HCT116 (cell line): Measurements from ENCODE around the gene FMN2. TPM values are rescaled to one million over a fixed set of nuclear protein-coding genes. Genes with fewer than 3 reads are reported as not detected.

Source experiments
- ATAC-seq: fragments of 200-7000 bp; cut with Tn5 transposase; 2 replicates; pipeline ENCODE4 v1.9.1; 2020; ENCODE audit warnings: mild to moderate bottlenecking, moderate library complexity
- BruUV-seq: library from RNA; stranded (reverse); fragments of 400-500 nt; replicated peaks from 2 replicates; lab custom pipeline; 2021; lab: Mats Ljungman, UMichigan
- CTCF ChIA-PET: fragments of 300-600 bp; sonication (Branson Sonifier 250); formaldehyde crosslinking; loops from one replicate; lab custom pipeline; 2021; ENCODE audit warnings: antibody characterized with exemption; lab: Charles Lee
- POLR2A ChIA-PET: fragments of 300-600, 350-600 bp; sonication (Branson Sonifier 250); formaldehyde crosslinking; loops from one replicate; lab custom pipeline; 2021; ENCODE audit warnings: antibody characterized with exemption; lab: Charles Lee
- RAD21 ChIA-PET, 2 experiments: fragments of 300-600 bp; sonication (Branson Sonifier 250); formaldehyde crosslinking; loops; one replicate each; lab custom pipeline; 2023; ENCODE audit warnings: low total read pairs in 2 of 2; ENCODE audit not compliant: uncharacterized antibody in 2 of 2, unreplicated experiment in 2 of 2, low non-redundant PET in 1 of 2; lab: Charles Lee
- DNase-seq: peaks from one replicate; pipeline ENCODE4 v3.0.0-alpha.2; 2010; ENCODE audit warnings: low read depth, low spot score
- H2AFZ ChIP-seq: fragments of 200-600 bp; shearing (Covaris generic), sonication (generic); 2 replicates; pipeline ENCODE4 v1.6.1; 2017; ENCODE audit warnings: low read depth, mixed run types, mixed read lengths, antibody characterized with exemption, low read length; ENCODE audit not compliant: poor library complexity, severe bottlenecking
- H3K27ac ChIP-seq: 2 replicates; pipeline ENCODE4 v1.5.1; 2012; ENCODE audit warnings: low read depth, low read length
- H3K27me3 ChIP-seq: fragments of 200-600 bp; sonication (generic); 2 replicates; pipeline ENCODE4 v1.6.1; 2016; ENCODE audit warnings: mixed run types, low read length, mixed read lengths; ENCODE audit not compliant: insufficient read depth
- H3K36me3 ChIP-seq, 2 experiments: fragments of 200-500 bp in 1 of 2; fragments of 200-600 bp in 1 of 2; sonication (Bioruptor generic) in 1 of 2; sonication (generic) in 1 of 2; 2 replicates each; pipeline versions ENCODE4 v1.5.1 to v1.6.1; 2014 to 2016; ENCODE audit warnings: low read length in 2 of 2, inconsistent platforms in 1 of 2, mixed read lengths in 1 of 2, mixed run types in 1 of 2; ENCODE audit not compliant: insufficient read depth in 2 of 2, control insufficient read depth in 1 of 2
- H3K4me1 ChIP-seq, 2 experiments: fragments of 200-600 bp in 1 of 2; sonication (generic) in 1 of 2; 2 replicates each; pipeline versions ENCODE4 v1.5.1 to v1.6.1; 2012 to 2017; ENCODE audit warnings: low read length in 2 of 2, inconsistent platforms in 1 of 2, mild to moderate bottlenecking in 1 of 2, mixed read lengths in 1 of 2, mixed run types in 1 of 2, moderate library complexity in 1 of 2; ENCODE audit not compliant: insufficient read depth in 2 of 2, control insufficient read depth in 1 of 2
- H3K4me2 ChIP-seq: fragments of 200-600 bp; sonication (generic); 2 replicates; pipeline ENCODE4 v1.6.1; 2017; ENCODE audit warnings: mixed run types, low read length, mixed read lengths
- H3K4me3 ChIP-seq, 2 experiments: fragments of 200-600 bp in 1 of 2; sonication (generic) in 1 of 2; replicated peaks in 1 of 2; 2 replicates each; pipeline ENCODE4 v1.5.1; 2011 to 2016; ENCODE audit warnings: low read length in 2 of 2, control low read depth in 1 of 2, low read depth in 1 of 2, mild to moderate bottlenecking in 1 of 2, mixed read lengths in 1 of 2, mixed run types in 1 of 2
- H3K79me2 ChIP-seq: fragments of 200-600 bp; sonication (generic); 2 replicates; pipeline ENCODE4 v1.6.1; 2017; ENCODE audit warnings: mild to moderate bottlenecking, mixed run types, low read length, moderate library complexity, mixed read lengths; ENCODE audit not compliant: insufficient read depth
- H3K9ac ChIP-seq: fragments of 200-600 bp; sonication (generic); 2 replicates; pipeline ENCODE4 v1.6.1; 2016; ENCODE audit warnings: low read length, mixed read lengths
- H3K9me2 ChIP-seq: fragments of 200-600 bp; sonication (generic), shearing (Covaris generic); 2 replicates; pipeline ENCODE4 v1.6.1; 2017; ENCODE audit warnings: mixed run types, mild to moderate bottlenecking, moderate library complexity; ENCODE audit not compliant: insufficient read depth
- H3K9me3 ChIP-seq, 2 experiments: fragments of 200-500 bp in 1 of 2; fragments of 200-600 bp in 1 of 2; sonication (Bioruptor generic) in 1 of 2; sonication (generic) in 1 of 2; 2 replicates each; pipeline ENCODE4 v1.6.1; 2014 to 2017; ENCODE audit warnings: low read length in 2 of 2, mixed read lengths in 2 of 2, inconsistent platforms in 1 of 2, low read depth in 1 of 2, mild to moderate bottlenecking in 1 of 2, mixed run types in 1 of 2, moderate library complexity in 1 of 2; ENCODE audit not compliant: control insufficient read depth in 1 of 2, insufficient read depth in 1 of 2
- H4K20me1 ChIP-seq: fragments of 200-600 bp; sonication (generic), shearing (Covaris generic); 2 replicates; pipeline ENCODE4 v1.6.1; 2017; ENCODE audit warnings: mixed run types, mild to moderate bottlenecking, moderate library complexity; ENCODE audit not compliant: insufficient read depth
- CBX3 ChIP-seq: IDR thresholded peaks from 2 replicates; pipeline ENCODE4 v1.6.1; 2012; ENCODE audit warnings: low read depth
- EGR1 ChIP-seq: IDR thresholded peaks from 2 replicates; pipeline ENCODE4 v1.6.1; 2012; ENCODE audit warnings: low read depth
- ELF1 ChIP-seq: IDR thresholded peaks from 2 replicates; pipeline ENCODE4 v1.6.1; 2012; ENCODE audit warnings: low read depth, borderline replicate concordance
- EZH2 ChIP-seq: fragments of 200-600 bp; sonication (generic); IDR thresholded peaks from 2 replicates; pipeline ENCODE4 v1.6.1; 2017; ENCODE audit warnings: antibody characterized with exemption, mixed run types
- EZH2phosphoT487 ChIP-seq: fragments of 200-600 bp; IDR thresholded peaks from 2 replicates; pipeline ENCODE4 v1.6.1; 2018; ENCODE audit warnings: antibody characterized with exemption, borderline replicate concordance
- FOSL1 ChIP-seq: IDR thresholded peaks from 2 replicates; pipeline ENCODE4 v1.6.1; 2012; ENCODE audit warnings: low read depth
- JUND ChIP-seq: IDR thresholded peaks from 2 replicates; pipeline ENCODE4 v1.6.1; 2012
- POLR2A ChIP-seq: IDR thresholded peaks from 2 replicates; pipeline ENCODE4 v1.7.0; 2011; ENCODE audit warnings: borderline replicate concordance; ENCODE audit not compliant: insufficient read depth, insufficient read length; ENCODE audit errors: extremely low read depth
- POLR2AphosphoS5 ChIP-seq: IDR thresholded peaks from 2 replicates; pipeline ENCODE4 v1.6.1; 2011; ENCODE audit warnings: mild to moderate bottlenecking, low read depth, low read length, moderate library complexity
- RAD21 ChIP-seq: IDR thresholded peaks from 2 replicates; pipeline ENCODE4 v1.6.1; 2012; ENCODE audit warnings: low read depth, mild to moderate bottlenecking
- SIN3A ChIP-seq: IDR thresholded peaks from 2 replicates; pipeline ENCODE4 v1.6.1; 2012; ENCODE audit warnings: low read depth
- SRF ChIP-seq: IDR thresholded peaks from 2 replicates; pipeline ENCODE4 v1.6.1; 2012; ENCODE audit warnings: low read depth
- TCF7L2 ChIP-seq: IDR thresholded peaks from 2 replicates; pipeline ENCODE4 v1.7.0; 2011; ENCODE audit warnings: borderline replicate concordance, inconsistent platforms; ENCODE audit not compliant: insufficient read depth, insufficient read length; ENCODE audit errors: extremely low read depth
- YY1 ChIP-seq: IDR thresholded peaks from 2 replicates; pipeline ENCODE4 v1.6.1; 2011; ENCODE audit warnings: low read length, low read depth, moderate library complexity, mild to moderate bottlenecking; ENCODE audit not compliant: insufficient replicate concordance; ENCODE audit errors: extremely low read depth
- ZFX ChIP-seq: fragments of 450-650 bp; IDR thresholded peaks from 2 replicates; pipeline ENCODE4 v1.6.1; 2017
- ZNF274 ChIP-seq: fragments of 200-500 bp; sonication (Bioruptor generic); IDR thresholded peaks from 2 replicates; pipeline ENCODE4 v1.6.1; 2014; ENCODE audit warnings: mild to moderate bottlenecking, low read depth, low read length, inconsistent platforms
- intact Hi-C: fragments of 100-400 bp; cut with micrococcal nuclease; formaldehyde crosslinking; loops from 2 replicates; pipeline ENCODE4 v1.10.0; 2022
- total RNA-seq: library from RNA; stranded (reverse); gene quantifications from one replicate; pipeline ENCODE4 v1.2.1, GENCODE V29; 2021; ENCODE audit not compliant: unreplicated experiment
- TF ChIP-seq, protein P1 (sequence below): IDR thresholded peaks from 2 replicates; pipeline ENCODE4 v1.6.1; 2012
- TF ChIP-seq, protein P2 (sequence below), 3 experiments: fragments of 200-600 bp in 1 of 3; sonication (generic) in 1 of 3; IDR thresholded peaks in 2 of 3; conservative IDR thresholded peaks in 1 of 3; 2 replicates each; pipeline ENCODE4 v1.5.1; 2012 to 2017; ENCODE audit warnings: low read depth in 2 of 3, low read length in 2 of 3, antibody characterized with exemption in 1 of 3, borderline replicate concordance in 1 of 3, control low read depth in 1 of 3, mild to moderate bottlenecking in 1 of 3, mixed read lengths in 1 of 3, mixed run types in 1 of 3, moderate library complexity in 1 of 3; ENCODE audit not compliant: insufficient read depth in 1 of 3
- TF ChIP-seq, protein P3 (sequence below): IDR thresholded peaks from 2 replicates; pipeline ENCODE4 v1.6.1; 2011; ENCODE audit warnings: mild to moderate bottlenecking, low read length, moderate library complexity; ENCODE audit not compliant: insufficient replicate concordance; ENCODE audit errors: extremely low read depth
- TF ChIP-seq, protein P4 (sequence below): IDR thresholded peaks from 2 replicates; pipeline ENCODE4 v1.6.1; 2012

Gene FMN2
- total RNA-seq, 1 experiment from 2014 or later = not detected

DNA sequence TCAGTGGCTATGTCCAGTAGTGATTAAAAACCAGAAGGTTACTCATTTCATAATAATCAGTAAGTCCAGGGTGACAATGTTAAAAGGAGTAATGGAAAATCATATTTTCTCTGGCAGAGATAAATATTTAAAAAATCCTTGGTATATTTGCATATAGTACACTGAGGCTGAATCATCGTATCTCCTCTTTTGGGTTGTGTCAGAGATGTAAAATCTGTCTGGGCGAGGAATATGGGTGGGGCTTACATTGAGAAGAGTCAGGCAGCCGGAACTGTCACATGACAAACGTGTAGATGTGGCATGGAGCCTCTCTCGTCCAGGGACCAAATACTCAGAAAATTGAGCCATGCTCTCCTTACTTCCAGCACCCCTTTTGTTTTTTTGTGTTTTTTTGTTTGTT lies 120.9 kb downstream of the FMN2 start:
- no peak for ATAC-seq
- DNase-seq = no peak
- Histone ChIP-seq H3K4me1 (no peaks in the 10 kb centered on the region), H3K27ac (no peak overlapping the region), H3K9me3 (peaks cover 0 to 3% of the 10 kb centered on the region in 2 experiments; a peak in 2 of 4 replicates), H3K79me2 (no peaks in the 10 kb centered on the region), H3K4me3 (no peak overlapping the region), H4K20me1 (no peaks in the 10 kb centered on the region), H3K9me2 (no peaks in the 10 kb centered on the region), H2AFZ (no peak overlapping the region), H3K9ac (no peak overlapping the region), H3K27me3 (no peaks in the 10 kb centered on the region), H3K4me2 (no peak overlapping the region), H3K36me3 (no peaks in the 10 kb centered on the region)
- no TSS peak for BruUV-seq
- ChIA-PET CTCF (no interaction called here), RAD21 (no interaction called here), POLR2A (no interaction called here)
- intact Hi-C loops = no loop called here
- TF ChIP-seq, protein P1, sequence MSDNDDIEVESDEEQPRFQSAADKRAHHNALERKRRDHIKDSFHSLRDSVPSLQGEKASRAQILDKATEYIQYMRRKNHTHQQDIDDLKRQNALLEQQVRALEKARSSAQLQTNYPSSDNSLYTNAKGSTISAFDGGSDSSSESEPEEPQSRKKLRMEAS = no peak
- TF ChIP-seq EZH2 (no peak), EGR1 (no peak), SIN3A (no peak), POLR2AphosphoS5 (no peak), ZNF274 (no peak), EZH2phosphoT487 (no peak), CBX3 (no peak), FOSL1 (no peak), ZFX (no peak), TCF7L2 (no peak), JUND (no peak), SRF (no peak), RAD21 (no peak), ELF1 (no peak), POLR2A (no peak), YY1 (no peak)
- TF ChIP-seq, protein P2, sequence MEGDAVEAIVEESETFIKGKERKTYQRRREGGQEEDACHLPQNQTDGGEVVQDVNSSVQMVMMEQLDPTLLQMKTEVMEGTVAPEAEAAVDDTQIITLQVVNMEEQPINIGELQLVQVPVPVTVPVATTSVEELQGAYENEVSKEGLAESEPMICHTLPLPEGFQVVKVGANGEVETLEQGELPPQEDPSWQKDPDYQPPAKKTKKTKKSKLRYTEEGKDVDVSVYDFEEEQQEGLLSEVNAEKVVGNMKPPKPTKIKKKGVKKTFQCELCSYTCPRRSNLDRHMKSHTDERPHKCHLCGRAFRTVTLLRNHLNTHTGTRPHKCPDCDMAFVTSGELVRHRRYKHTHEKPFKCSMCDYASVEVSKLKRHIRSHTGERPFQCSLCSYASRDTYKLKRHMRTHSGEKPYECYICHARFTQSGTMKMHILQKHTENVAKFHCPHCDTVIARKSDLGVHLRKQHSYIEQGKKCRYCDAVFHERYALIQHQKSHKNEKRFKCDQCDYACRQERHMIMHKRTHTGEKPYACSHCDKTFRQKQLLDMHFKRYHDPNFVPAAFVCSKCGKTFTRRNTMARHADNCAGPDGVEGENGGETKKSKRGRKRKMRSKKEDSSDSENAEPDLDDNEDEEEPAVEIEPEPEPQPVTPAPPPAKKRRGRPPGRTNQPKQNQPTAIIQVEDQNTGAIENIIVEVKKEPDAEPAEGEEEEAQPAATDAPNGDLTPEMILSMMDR (IDR thresholded peaks at IDR 0.05 in 2 of 3, conservative IDR thresholded peaks at IDR 0.05 in 1 of 3; ENCODE audit: borderline replicate concordance in 1 of 3, insufficient read depth in 1 of 3, low read depth in 2 of 3, low read length in 2 of 3) = no peak
- TF ChIP-seq, protein P3, sequence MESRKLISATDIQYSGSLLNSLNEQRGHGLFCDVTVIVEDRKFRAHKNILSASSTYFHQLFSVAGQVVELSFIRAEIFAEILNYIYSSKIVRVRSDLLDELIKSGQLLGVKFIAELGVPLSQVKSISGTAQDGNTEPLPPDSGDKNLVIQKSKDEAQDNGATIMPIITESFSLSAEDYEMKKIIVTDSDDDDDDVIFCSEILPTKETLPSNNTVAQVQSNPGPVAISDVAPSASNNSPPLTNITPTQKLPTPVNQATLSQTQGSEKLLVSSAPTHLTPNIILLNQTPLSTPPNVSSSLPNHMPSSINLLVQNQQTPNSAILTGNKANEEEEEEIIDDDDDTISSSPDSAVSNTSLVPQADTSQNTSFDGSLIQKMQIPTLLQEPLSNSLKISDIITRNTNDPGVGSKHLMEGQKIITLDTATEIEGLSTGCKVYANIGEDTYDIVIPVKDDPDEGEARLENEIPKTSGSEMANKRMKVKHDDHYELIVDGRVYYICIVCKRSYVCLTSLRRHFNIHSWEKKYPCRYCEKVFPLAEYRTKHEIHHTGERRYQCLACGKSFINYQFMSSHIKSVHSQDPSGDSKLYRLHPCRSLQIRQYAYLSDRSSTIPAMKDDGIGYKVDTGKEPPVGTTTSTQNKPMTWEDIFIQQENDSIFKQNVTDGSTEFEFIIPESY = no peak
- TF ChIP-seq, protein P4, sequence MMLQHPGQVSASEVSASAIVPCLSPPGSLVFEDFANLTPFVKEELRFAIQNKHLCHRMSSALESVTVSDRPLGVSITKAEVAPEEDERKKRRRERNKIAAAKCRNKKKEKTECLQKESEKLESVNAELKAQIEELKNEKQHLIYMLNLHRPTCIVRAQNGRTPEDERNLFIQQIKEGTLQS = no peak
